Body of pancreas (tissue), 4 donors: ENCODE measurements around the gene FCRLA. TPM values are rescaled to one million over a fixed set of nuclear protein-coding genes. Genes with fewer than 3 reads are reported as not detected.

ENCODE experiments used
- ATAC-seq: fragments of 150-250 bp; one replicate; pipeline ENCODE4 v1.9.1; 2016
- DNase-seq, 4 donors: peaks; one replicate each; pipeline ENCODE4 v3.0.0-alpha.2; 2019
- H3K27ac ChIP-seq, 4 donors: fragments of 200-600 bp; sonication (generic); 1 replicate in 3 of 4; 2 replicates in 1 of 4; pipeline versions ENCODE4 v1.5.1 to v1.6.1; 2016 to 2019; ENCODE audit warnings: mild to moderate bottlenecking in 1 of 4, mixed read lengths in 1 of 4, moderate library complexity in 1 of 4
- H3K27me3 ChIP-seq, 2 donors: fragments of 200-600 bp; sonication (generic); one replicate each; pipeline ENCODE4 v1.6.0; 2016; ENCODE audit warnings: mild to moderate bottlenecking in 1 of 2
- H3K36me3 ChIP-seq, 2 donors: fragments of 200-600 bp; sonication (generic); replicated peaks in 1 of 2; 2 replicates each; pipeline ENCODE4 v1.5.1; 2016; ENCODE audit warnings: low read depth in 2 of 2; ENCODE audit not compliant: insufficient read depth in 1 of 2
- H3K4me1 ChIP-seq: fragments of 200-600 bp; sonication (generic); one replicate; pipeline ENCODE4 v1.6.0; 2016
- H3K4me3 ChIP-seq, 2 donors: fragments of 200-600 bp; sonication (generic); 1 replicate in 1 of 2; 2 replicates in 1 of 2; pipeline ENCODE4 v1.5.1; 2016 to 2019
- H3K9me3 ChIP-seq, 3 donors: fragments of 200-600 bp; sonication (generic); 1 replicate in 2 of 3; 2 replicates in 1 of 3; pipeline ENCODE4 v1.5.1; 2016
- CTCF ChIP-seq, 7 experiments: fragments of 450-650 bp in 4 of 7; fragments of 200-600 bp in 3 of 7; sonication (generic) in 3 of 7; IDR thresholded peaks; one replicate each; pipeline ENCODE4 v1.5.1; 2016 to 2019; ENCODE audit warnings: antibody characterized with exemption in 7 of 7
- POLR2A ChIP-seq, 3 donors: fragments of 450-650 bp; IDR thresholded peaks; one replicate each; pipeline ENCODE4 v1.6.1; 2016; ENCODE audit warnings: antibody characterized with exemption in 3 of 3, mild to moderate bottlenecking in 2 of 3
- WGBS, 2 donors: methylation state at CpG; one replicate each; pipeline ENCODE4 v1.1.5; 2017; 5-methylcytosine and 5-hydroxymethylcytosine counted together
- intact Hi-C: fragments of 100-400 bp; cut with DNase I; formaldehyde crosslinking; loops from one replicate; pipeline ENCODE4 v1.15.1; 2023
- total RNA-seq, 2 donors: library from RNA; depleted of rRNA; stranded (reverse); fragments of >200 nt; gene quantifications; one replicate each; pipeline ENCODE4 v1.1.0, GENCODE V29; 2016

FCRLA gene
- total RNA-seq, 2 donors from 2014 or later, result not detected

DNA sequence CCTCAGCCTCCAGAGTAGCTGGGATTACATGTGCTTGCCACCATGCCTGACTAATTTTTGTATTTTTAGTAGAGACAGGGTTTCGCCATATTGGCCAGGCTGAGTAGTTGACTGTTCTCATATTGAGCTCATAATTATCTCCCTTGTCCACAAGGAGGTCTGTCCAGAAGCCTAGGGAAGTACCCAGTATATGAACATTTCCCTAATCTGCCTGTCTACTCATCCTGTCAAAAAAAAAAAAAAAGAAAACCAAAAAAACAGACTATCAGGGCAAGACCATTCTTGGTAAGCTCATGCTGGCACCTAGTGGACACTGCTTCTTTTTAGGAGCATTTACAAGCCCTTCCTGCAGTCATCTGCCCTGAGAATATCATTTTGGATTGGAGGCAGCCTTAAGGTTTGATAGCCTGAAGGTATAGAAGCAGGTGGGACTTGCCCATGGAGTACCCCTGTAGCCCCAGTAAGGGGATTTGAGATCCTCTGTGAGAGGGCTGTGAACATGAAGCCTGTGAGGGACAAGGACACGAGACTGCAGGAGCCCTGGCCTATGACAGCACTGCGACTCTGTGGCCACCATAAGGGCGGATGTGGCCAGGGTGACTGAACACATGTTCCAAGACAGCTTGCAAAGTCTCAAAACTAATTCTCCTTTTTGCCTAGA is 31.7 kb downstream of the FCRLA start:
- no peaks in the 10 kb centered on the region for H3K4me1 ChIP-seq
- peak in 3 of 4 donors; percentile 29 to 61 (median 34) for DNase-seq
- no peaks in the 10 kb centered on the region for H3K27me3 ChIP-seq
- intact Hi-C loops, result no loop called here
- no peaks in the 10 kb centered on the region for H3K9me3 ChIP-seq
- H3K4me3 ChIP-seq, result no peak overlapping the region
- TF ChIP-seq CTCF (IDR thresholded peaks at IDR 0.05), result peak in 3 of 7 experiments; percentile 12 to 38 (median 17)
- no peak for TF ChIP-seq POLR2A (IDR thresholded peaks at IDR 0.05)
- no peaks in the 10 kb centered on the region for H3K36me3 ChIP-seq
- H3K27ac ChIP-seq, result peak overlapping the region in 1 of 4 donors; percentile 41
- ATAC-seq, result no peak
- WGBS, 2 donors, result 76 to 79% methylated on average over 4 of the region's 4 CpGs

DNA sequence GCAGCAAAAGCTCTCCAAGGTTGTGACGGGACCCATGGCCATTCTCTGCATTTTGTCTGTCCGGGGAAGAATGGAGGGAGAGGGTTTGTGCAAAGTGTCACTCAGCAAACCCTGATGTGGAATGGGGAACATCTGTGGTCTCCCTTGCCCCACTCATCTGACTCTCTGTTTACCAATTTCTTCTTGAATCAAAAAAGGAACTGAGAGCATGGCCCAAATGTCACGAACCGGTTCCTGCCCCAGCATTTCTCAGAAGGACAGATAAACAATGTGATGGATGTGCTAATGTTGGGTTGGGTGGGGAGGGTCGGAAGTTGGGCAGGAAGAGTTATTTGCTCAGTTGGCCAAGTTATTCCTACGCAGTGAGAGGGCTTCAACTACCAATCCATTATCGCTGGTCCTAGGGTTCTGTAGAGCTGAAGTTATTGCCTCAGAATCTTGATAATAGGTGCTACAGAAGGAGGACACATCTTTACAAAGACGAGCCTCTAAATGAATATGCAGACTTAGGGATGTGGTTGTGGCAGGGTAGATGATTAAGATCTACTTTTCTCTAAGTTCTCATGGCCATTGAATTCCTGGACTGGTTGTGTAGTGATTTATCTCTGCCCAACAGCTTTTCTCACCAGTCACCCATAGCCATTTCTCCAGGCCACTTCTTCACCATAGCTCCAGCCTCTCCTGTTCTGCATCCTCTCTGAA is 33.0 kb downstream of the FCRLA start:
- H3K27ac ChIP-seq, result peak overlapping the region in 1 of 4 donors; percentile 56
- ATAC-seq (no peak), DNase-seq (peak in 1 of 4 donors; percentile 56)
- WGBS, 2 donors, result 56 to 59% methylated on average over 8 of the region's 8 CpGs
- no peaks in the 10 kb centered on the region for H3K27me3 ChIP-seq
- no peaks in the 10 kb centered on the region for H3K36me3 ChIP-seq
- no peaks in the 10 kb centered on the region for H3K9me3 ChIP-seq
- no peak overlapping the region for H3K4me3 ChIP-seq
- H3K4me1 ChIP-seq, result no peaks in the 10 kb centered on the region
- intact Hi-C loops, result no loop called here
- no peak for TF ChIP-seq CTCF (IDR thresholded peaks at IDR 0.05)
- no peak for TF ChIP-seq POLR2A (IDR thresholded peaks at IDR 0.05)

- intact Hi-C loops, result no loop called here
- no peak overlapping the region for H3K27ac ChIP-seq
- 58 to 59% methylated on average over 6 of the region's 6 CpGs for WGBS, 2 donors
Observed at GRCh38 chr1:161740921-161741320, 33.9 kb downstream of the FCRLA start.

GRCh38 chr1:161743231-161743630 is 36.2 kb downstream of the FCRLA start:
- no peak overlapping the region for H3K27ac ChIP-seq
- H3K27me3 ChIP-seq, result no peaks in the 10 kb centered on the region
- no peaks in the 10 kb centered on the region for H3K9me3 ChIP-seq
- intact Hi-C loops, result no loop called here
- H3K4me3 ChIP-seq, result no peak overlapping the region
- H3K4me1 ChIP-seq, result no peaks in the 10 kb centered on the region
- TF ChIP-seq CTCF (IDR thresholded peaks at IDR 0.05), result no peak
- TF ChIP-seq POLR2A (IDR thresholded peaks at IDR 0.05), result no peak
- WGBS, 2 donors, result 66 to 67% methylated on average over 9 of the region's 9 CpGs
- H3K36me3 ChIP-seq, result no peaks in the 10 kb centered on the region
- ATAC-seq, result no peak
- DNase-seq, result no peak

More at GRCh38 chr1:161740921-161741320, 33.9 kb downstream of the FCRLA start:
- DNase-seq (no peak), ATAC-seq (no peak)
- Histone ChIP-seq H3K27me3 (no peaks in the 10 kb centered on the region), H3K4me1 (no peaks in the 10 kb centered on the region), H3K9me3 (no peaks in the 10 kb centered on the region), H3K36me3 (no peaks in the 10 kb centered on the region), H3K4me3 (no peak overlapping the region)
- TF ChIP-seq CTCF (IDR thresholded peaks at IDR 0.05), result no peak
